Hepatocyte (in vitro differentiated cells): ENCODE data around the gene EVL.

ENCODE experiments used
- EZH2 ChIP-seq: fragments of 200-600 bp; sonication (generic); IDR thresholded peaks from 2 replicates; pipeline ENCODE4 v1.6.1; 2016; ENCODE audit warnings: antibody characterized with exemption, mild to moderate bottlenecking, borderline replicate concordance
- TF ChIP-seq, protein P1 (sequence below): fragments of 200-600 bp; sonication (generic); IDR thresholded peaks from 2 replicates; pipeline ENCODE4 v1.5.1; 2016; ENCODE audit warnings: antibody characterized with exemption, mild to moderate bottlenecking; ENCODE audit not compliant: poor library complexity

DNA sequence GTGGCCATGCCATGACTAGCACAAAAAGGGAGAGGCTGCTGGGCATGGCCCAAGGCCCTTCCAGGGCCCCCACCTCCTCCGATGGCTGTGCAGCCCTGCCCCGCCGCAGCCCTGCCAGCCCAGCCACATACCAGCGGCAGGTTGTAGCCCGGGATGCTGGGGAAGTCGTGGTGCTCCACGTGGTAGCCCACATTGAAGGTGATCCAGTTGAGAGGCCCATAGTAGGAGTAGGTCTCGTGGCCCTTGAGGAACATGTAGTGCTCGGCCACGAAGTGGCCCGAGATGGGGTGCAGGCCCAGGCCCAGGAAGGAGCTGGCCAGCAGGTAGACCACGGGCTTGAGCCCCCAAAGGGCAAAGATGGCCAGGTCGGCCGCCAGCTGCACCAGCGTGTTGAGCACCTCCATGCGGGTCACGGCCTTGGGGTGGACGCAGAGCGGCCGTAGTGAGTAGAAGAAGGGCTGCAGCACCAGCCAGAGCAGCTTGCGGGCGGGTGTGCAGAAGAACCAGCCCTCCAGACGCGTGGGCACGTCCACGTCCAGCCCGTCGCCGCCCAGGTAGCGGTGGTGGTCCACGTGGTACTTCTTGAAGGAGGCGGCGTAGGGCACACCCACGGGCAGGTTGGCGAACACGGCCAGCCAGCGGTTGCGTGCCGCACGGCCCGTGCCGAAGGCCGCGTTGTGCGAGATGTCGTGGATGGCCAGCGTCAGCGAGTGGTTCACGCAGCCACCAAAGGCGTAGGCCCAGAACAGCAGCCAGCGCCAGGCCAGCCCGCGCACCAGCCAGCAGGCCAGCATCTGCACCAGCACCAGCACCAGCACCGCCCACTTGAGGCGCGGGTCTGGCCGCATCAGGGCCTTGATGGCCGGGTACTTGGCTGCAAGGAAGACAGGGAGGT lies 83.9 kb downstream of the EVL start:
- TF ChIP-seq EZH2, result no peak
- TF ChIP-seq, protein P1, sequence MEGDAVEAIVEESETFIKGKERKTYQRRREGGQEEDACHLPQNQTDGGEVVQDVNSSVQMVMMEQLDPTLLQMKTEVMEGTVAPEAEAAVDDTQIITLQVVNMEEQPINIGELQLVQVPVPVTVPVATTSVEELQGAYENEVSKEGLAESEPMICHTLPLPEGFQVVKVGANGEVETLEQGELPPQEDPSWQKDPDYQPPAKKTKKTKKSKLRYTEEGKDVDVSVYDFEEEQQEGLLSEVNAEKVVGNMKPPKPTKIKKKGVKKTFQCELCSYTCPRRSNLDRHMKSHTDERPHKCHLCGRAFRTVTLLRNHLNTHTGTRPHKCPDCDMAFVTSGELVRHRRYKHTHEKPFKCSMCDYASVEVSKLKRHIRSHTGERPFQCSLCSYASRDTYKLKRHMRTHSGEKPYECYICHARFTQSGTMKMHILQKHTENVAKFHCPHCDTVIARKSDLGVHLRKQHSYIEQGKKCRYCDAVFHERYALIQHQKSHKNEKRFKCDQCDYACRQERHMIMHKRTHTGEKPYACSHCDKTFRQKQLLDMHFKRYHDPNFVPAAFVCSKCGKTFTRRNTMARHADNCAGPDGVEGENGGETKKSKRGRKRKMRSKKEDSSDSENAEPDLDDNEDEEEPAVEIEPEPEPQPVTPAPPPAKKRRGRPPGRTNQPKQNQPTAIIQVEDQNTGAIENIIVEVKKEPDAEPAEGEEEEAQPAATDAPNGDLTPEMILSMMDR, result no peak
